Endothelial cell (in vitro differentiated cells): ENCODE measurements around the gene DHRS4L2. TPM values are rescaled to one million over a fixed set of nuclear protein-coding genes. Genes with fewer than 3 reads are reported as not detected.
"Not testable (repeated sequence)": the region's sequence is repeated elsewhere in the genome, so short reads cannot be mapped to it uniquely, and the experiment has no call there.

ENCODE experiments used
- DNase-seq: peaks from one replicate; pipeline ENCODE4 v3.0.0; 2021; ENCODE audit warnings: low spot score
- H3K27ac Mint-ChIP-seq: one replicate; pipeline ENCODE4 v1.8.0; 2021; ENCODE audit warnings: mixed read lengths, inconsistent platforms; ENCODE audit not compliant: unreplicated experiment
- H3K27me3 Mint-ChIP-seq: one replicate; pipeline ENCODE4 v1.8.0; 2021; ENCODE audit warnings: mild to moderate bottlenecking, moderate library complexity, mixed read lengths, inconsistent platforms; ENCODE audit not compliant: unreplicated experiment
- H3K36me3 Mint-ChIP-seq: one replicate; pipeline ENCODE4 v1.8.0; 2021; ENCODE audit warnings: mild to moderate bottlenecking, low read depth, mixed read lengths, inconsistent platforms; ENCODE audit not compliant: unreplicated experiment
- H3K4me1 Mint-ChIP-seq: one replicate; pipeline ENCODE4 v1.8.0; 2021; ENCODE audit warnings: mild to moderate bottlenecking, mixed read lengths, inconsistent platforms; ENCODE audit not compliant: unreplicated experiment
- H3K4me3 Mint-ChIP-seq: one replicate; pipeline ENCODE4 v1.8.0; 2021; ENCODE audit warnings: mild to moderate bottlenecking, mixed read lengths, inconsistent platforms; ENCODE audit not compliant: unreplicated experiment
- H3K9me3 Mint-ChIP-seq: one replicate; pipeline ENCODE4 v1.8.0; 2021; ENCODE audit warnings: mixed read lengths, inconsistent platforms; ENCODE audit not compliant: unreplicated experiment
- total RNA-seq: library from RNA; stranded (reverse); fragmentation: NEBNext Ultra II Directional; extraction: Animal tissue kit (Norgen Biotek cat#: 25700); gene quantifications from one replicate; pipeline ENCODE4 v1.2.1, GENCODE V29; 2021; ENCODE audit not compliant: unreplicated experiment
- TF ChIP-seq, protein P1 (sequence below): fragments of 200-600 bp; sonication (generic); IDR thresholded peaks from one replicate; pipeline ENCODE4 v1.5.0; 2021; ENCODE audit warnings: antibody characterized with exemption; ENCODE audit not compliant: unreplicated experiment

DHRS4L2 gene
- total RNA-seq, 1 donor from 2014 or later = 19.2 TPM

DNA sequence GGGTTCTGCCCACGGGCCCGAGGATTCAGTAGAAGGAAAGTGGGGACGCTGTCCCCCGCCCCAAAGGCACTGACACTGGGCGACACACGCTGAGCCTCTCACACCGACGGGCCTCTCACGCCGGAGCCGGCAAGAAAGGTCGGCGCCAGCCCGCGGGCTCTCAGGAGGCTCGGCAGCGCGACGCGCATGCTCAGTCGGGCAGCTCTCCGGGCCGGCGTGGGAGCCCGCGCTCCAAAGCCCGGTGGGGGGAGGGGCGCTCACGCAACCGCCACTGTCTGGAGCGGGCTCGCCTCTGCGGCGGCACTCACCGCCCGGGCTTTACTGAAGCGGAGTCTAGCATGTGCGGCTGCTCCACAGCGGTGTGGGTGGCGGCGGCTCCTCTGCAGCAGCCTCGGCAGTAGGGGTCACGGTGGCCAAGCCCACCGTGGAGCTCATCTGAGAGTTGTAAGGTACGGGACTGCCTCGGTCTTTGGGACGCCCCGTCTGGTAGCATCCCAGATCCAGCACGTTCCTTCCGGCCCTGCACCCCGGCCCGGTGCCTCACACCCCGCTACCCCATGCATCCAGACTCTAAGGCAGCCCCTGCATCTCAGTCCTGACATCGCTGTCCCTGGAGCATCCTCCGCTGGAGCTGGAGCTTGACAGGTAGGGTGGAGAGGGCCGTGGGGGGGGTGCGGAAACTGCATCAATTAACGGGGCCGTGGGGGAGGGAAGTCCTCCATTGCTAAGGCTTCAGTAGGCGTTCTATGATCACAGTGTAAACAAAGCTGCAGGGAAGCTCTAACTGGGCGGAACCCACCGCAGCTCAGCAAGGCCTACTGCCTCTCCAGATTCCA, 18.3 kb downstream of the DHRS4L2 start:
- not testable (repeated sequence) for H3K27ac Mint-ChIP-seq, H3K4me3 Mint-ChIP-seq
- peak; percentile 38 for DNase-seq

DNA sequence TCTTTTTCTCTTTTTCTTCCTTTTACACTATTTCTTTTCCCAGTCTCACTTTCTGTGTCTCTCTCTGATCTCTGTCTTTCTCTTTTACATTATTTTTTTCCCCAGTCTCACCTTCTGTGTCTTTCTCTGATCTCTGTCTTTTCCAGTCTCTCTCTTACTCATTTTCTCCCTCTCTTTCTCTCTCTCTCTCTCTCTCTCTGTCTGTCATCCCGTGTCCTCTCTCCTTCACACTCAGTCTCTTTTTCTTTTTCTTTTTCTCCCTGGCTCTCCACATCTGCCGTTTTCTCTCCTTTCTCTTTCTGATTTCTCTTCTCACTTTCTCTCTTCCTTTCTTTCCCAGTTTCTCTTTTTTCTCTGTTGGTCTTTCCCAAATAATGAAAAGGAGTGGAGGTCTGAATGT, 22.3 kb downstream of the DHRS4L2 start:
- H3K27ac Mint-ChIP-seq = no peak overlapping the region
- no peak overlapping the region for H3K4me3 Mint-ChIP-seq
- H3K36me3 Mint-ChIP-seq = no peaks in the 10 kb centered on the region
- H3K27me3 Mint-ChIP-seq = peaks cover 3% of the 10 kb centered on the region
- no peaks in the 10 kb centered on the region for H3K4me1 Mint-ChIP-seq
- no peak for DNase-seq
- TF ChIP-seq, protein P1, sequence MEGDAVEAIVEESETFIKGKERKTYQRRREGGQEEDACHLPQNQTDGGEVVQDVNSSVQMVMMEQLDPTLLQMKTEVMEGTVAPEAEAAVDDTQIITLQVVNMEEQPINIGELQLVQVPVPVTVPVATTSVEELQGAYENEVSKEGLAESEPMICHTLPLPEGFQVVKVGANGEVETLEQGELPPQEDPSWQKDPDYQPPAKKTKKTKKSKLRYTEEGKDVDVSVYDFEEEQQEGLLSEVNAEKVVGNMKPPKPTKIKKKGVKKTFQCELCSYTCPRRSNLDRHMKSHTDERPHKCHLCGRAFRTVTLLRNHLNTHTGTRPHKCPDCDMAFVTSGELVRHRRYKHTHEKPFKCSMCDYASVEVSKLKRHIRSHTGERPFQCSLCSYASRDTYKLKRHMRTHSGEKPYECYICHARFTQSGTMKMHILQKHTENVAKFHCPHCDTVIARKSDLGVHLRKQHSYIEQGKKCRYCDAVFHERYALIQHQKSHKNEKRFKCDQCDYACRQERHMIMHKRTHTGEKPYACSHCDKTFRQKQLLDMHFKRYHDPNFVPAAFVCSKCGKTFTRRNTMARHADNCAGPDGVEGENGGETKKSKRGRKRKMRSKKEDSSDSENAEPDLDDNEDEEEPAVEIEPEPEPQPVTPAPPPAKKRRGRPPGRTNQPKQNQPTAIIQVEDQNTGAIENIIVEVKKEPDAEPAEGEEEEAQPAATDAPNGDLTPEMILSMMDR = no peak
- H3K9me3 Mint-ChIP-seq = no peaks in the 10 kb centered on the region

More for the DNA sequence above, 18.3 kb downstream of the DHRS4L2 start:
- not testable (repeated sequence) for H3K4me1 Mint-ChIP-seq, H3K9me3 Mint-ChIP-seq, H3K36me3 Mint-ChIP-seq, H3K27me3 Mint-ChIP-seq

DNA sequence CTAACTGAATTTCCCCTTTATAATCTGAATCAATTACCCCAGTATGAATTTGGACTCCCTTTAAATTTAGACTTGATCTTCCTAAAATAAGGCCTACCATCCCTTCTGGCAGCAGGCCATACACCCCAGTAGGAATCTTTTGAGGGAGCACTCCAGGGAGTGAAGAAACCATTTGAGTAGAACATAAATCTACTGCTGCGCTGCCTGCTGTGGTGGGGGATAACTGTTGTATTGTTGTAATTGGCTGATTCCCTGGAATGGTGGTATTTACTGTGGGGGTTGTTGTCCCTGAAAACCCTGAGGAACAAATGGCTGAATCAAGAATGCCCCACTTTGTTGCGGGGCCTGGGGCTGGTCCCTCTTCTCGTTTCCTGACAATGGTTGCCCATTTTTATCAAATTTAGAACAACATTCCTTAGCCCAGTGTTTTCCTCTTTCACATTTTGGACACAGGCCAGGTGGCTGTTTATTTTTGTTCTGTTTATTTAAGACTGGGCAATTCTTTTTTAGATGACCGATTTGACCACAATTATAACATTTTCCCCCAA, 24.1 kb downstream of the DHRS4L2 start:
- DNase-seq, H3K27me3 Mint-ChIP-seq, H3K36me3 Mint-ChIP-seq, H3K4me3 Mint-ChIP-seq, H3K27ac Mint-ChIP-seq, H3K9me3 Mint-ChIP-seq, H3K4me1 Mint-ChIP-seq: not testable (repeated sequence)

DNA sequence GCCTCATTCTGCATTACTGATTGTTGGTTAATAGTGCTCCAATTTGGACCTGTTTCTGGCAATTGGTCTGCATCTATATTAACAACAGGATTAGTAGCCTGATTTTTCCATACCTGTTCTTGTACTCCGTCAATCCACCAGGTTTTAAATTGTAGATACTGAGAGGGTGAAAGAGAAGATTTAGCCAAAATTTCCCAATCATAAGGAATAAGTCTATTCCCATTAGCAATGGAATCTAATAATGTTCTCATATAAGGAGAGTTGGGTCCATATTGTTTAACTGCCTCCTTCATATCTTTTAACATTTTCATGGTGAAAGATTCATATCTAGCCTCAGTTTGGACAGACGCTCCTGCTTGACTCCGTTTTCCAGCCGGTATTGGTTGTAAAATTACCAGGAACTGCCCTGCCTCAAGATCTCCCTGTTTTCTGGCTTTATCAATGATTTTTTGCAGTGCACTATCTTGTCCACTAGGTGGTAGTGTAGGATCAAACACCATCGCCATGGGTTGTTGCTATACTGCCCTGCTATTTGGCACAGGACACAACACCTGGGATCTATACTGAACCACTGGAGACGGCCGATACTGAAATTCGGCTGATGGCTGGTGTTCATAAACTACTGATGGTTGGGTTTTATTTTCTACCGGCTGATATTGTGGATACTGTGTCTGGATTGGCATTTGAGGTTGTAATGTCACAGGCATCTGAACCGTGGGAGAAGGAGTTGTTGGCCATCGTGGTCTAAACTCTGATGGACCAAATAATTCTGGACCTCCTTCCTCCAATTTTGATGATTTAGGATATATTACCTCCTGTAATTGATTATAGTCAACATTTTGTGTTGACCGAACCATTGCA, 25.2 kb downstream of the DHRS4L2 start:
- no peak overlapping the region for H3K4me3 Mint-ChIP-seq
- H3K4me1 Mint-ChIP-seq = no peaks in the 10 kb centered on the region
- H3K27me3 Mint-ChIP-seq = no peaks in the 10 kb centered on the region
- peak; percentile 63 for DNase-seq
- no peaks in the 10 kb centered on the region for H3K9me3 Mint-ChIP-seq
- H3K36me3 Mint-ChIP-seq = no peaks in the 10 kb centered on the region
- TF ChIP-seq, protein P1 = peak; percentile 91
- H3K27ac Mint-ChIP-seq = no peak overlapping the region

DNA sequence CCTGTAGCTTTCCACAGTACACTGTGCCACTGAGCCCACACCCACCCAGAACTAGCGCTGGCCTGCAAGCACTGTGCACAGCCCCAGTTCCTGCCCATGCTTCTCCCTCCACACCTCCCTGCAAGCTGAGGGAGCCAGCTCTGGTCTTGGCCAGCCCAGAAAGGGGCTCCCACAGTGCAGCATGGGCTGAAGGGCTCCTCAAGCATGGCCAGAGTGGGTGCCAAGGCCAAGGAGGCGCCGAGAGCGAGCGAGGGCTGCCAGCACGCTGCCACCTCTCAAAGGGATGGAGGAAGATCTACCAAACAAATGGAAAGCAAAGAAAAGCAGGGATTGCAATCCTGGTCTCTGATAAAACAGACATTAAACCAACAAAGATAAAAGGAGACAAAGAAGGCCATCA, 27.0 kb downstream of the DHRS4L2 start:
- not testable (repeated sequence) for H3K27me3 Mint-ChIP-seq, H3K36me3 Mint-ChIP-seq, H3K4me3 Mint-ChIP-seq, DNase-seq, H3K4me1 Mint-ChIP-seq, H3K9me3 Mint-ChIP-seq, H3K27ac Mint-ChIP-seq

DNA sequence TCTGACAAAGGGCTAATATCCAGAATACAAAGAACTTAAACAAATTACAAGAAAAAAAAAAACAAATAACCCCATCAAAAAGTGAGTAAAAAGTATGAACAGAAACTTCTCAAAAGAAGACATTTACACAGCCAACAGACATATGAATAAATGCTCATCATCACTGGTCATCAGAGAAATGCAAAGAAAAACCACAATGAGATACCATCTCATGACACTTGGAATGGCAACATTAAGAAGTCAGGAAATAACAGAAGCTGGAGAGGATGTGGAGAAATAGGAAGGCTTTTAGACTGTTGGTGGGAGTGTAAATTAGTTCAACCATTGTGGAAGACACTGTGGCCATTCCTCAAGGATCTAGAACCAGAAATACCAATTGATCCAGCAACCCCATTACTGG, 30.2 kb downstream of the DHRS4L2 start:
- H3K27ac Mint-ChIP-seq, DNase-seq, H3K9me3 Mint-ChIP-seq, H3K4me1 Mint-ChIP-seq, H3K27me3 Mint-ChIP-seq, H3K4me3 Mint-ChIP-seq, H3K36me3 Mint-ChIP-seq: not testable (repeated sequence)

DNA sequence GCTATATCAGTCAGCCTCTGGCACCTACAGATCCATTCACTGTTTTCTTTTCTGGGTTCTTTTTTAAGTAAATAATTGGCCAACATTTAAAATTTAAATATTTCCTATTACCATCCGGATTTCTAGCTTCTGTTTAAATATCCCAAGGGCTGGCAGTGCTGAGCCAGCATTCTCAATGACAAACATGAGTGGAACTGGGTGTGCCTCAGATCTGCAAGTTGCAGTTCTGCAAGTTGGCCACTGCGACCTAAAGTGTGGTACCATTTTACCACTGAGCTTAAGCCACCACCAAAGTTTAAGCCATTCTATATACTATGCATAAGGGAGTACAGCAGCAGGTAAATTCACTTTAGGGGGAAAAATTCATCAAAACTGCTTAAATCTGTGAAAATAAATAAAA, 31.2 kb downstream of the DHRS4L2 start:
- not testable (repeated sequence) for H3K4me1 Mint-ChIP-seq, H3K36me3 Mint-ChIP-seq, H3K9me3 Mint-ChIP-seq, H3K4me3 Mint-ChIP-seq, H3K27ac Mint-ChIP-seq, DNase-seq, H3K27me3 Mint-ChIP-seq

DNA sequence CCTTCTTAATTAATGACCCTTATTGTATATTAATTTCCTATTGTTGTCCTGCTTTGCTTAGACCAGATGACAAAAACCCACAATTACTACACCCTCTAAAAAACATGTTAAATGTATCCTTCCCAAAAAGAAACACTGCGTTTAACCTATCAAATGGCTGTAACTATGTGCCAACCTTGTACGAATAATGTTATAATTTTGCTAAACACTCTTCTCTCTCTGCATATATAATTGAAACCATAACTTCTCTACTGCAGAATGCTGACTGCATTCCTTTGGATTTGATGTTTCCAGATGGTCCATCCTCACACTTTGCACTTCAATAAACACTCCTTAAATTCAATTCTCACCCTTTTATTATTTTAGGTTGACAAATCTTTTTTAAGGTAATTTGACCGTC, 31.8 kb downstream of the DHRS4L2 start:
- H3K27me3 Mint-ChIP-seq, H3K4me3 Mint-ChIP-seq, H3K27ac Mint-ChIP-seq, DNase-seq, H3K9me3 Mint-ChIP-seq, H3K4me1 Mint-ChIP-seq, H3K36me3 Mint-ChIP-seq: not testable (repeated sequence)

DNA sequence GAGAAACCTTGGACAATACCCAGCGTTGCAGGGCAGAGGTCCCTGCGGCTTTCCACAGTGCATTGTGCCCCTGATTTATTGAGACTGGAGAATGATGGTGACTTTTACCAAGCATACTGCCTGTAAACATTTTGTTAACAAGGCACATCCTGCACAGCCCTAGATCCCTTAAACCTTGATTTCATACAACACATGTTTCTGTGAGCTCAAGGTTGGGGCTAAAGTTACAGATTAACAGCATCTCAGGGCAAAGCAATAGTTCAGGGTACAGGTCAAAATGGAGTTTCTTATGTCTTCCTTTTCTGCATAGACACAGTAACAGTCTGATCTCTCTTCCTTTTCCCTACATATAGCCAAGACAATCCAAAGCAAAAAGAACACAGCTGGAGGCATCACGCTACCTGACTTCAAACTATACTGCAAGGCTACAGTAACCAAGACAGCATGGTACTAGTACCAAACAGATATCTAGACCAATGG, 36.2 kb downstream of the DHRS4L2 start:
- not testable (repeated sequence) for DNase-seq, H3K9me3 Mint-ChIP-seq, H3K27me3 Mint-ChIP-seq, H3K4me1 Mint-ChIP-seq, H3K27ac Mint-ChIP-seq, H3K36me3 Mint-ChIP-seq, H3K4me3 Mint-ChIP-seq

DNA sequence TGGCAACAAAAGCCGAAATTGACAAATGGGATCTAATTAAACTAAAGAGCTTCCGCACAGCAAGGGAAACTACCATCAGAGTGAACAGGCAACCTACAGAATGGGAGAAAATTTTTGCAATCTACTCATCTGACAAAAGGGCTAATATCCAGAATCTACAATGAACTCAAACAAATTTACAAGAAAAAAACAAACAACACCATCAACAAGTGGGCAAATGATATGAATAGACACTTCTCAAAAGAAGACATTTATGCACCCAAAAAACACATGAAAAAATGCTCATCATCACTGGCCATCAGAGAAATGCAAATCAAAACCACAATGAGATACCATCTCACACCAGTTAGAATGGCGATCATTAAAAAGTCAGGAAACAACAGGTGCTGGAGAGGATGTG, 41.0 kb downstream of the DHRS4L2 start:
- not testable (repeated sequence) for H3K36me3 Mint-ChIP-seq, DNase-seq, H3K27me3 Mint-ChIP-seq, H3K9me3 Mint-ChIP-seq, H3K4me1 Mint-ChIP-seq, H3K27ac Mint-ChIP-seq, H3K4me3 Mint-ChIP-seq
